Muscle layer of duodenum (tissue), 2 donors: ENCODE results near the gene ARMC5.
"Not testable (repeated sequence)": the region's sequence is repeated elsewhere in the genome, so short reads cannot be mapped to it uniquely, and the experiment has no call there.

Experiments used
- H3K27ac ChIP-seq: one replicate; pipeline ENCODE4 v1.7.0; 2013; ENCODE audit warnings: mild to moderate bottlenecking, low read length
- H3K27me3 ChIP-seq: one replicate; pipeline ENCODE4 v1.7.0; 2013; ENCODE audit warnings: low read depth, mild to moderate bottlenecking, control low read depth, low read length
- H3K36me3 ChIP-seq, 2 donors: one replicate each; pipeline ENCODE4 v1.7.0; 2013; ENCODE audit warnings: low read length in 2 of 2, control low read depth in 1 of 2, mild to moderate bottlenecking in 1 of 2; ENCODE audit not compliant: insufficient read depth in 2 of 2, control insufficient read depth in 1 of 2
- H3K4me1 ChIP-seq, 2 donors: one replicate each; pipeline ENCODE4 v1.7.0; 2013; ENCODE audit warnings: low read length in 2 of 2, mild to moderate bottlenecking in 2 of 2, control low read depth in 1 of 2, moderate library complexity in 1 of 2; ENCODE audit not compliant: insufficient read depth in 2 of 2, control insufficient read depth in 1 of 2
- H3K4me3 ChIP-seq, 2 donors: one replicate each; pipeline ENCODE4 v1.7.0; 2013; ENCODE audit warnings: low read length in 2 of 2, low read depth in 1 of 2, mild to moderate bottlenecking in 1 of 2
- H3K9me3 ChIP-seq, 2 donors: one replicate each; pipeline ENCODE4 v1.7.0; 2013; ENCODE audit warnings: low read length in 2 of 2, control low read depth in 1 of 2, mild to moderate bottlenecking in 1 of 2; ENCODE audit not compliant: control insufficient read depth in 1 of 2
- donor health status: healthy.

The ARMC5 gene

GRCh38 chr16:31484048-31484447 is 24.7 kb downstream of the ARMC5 start:
- not testable (repeated sequence) for H3K4me3 ChIP-seq, H3K27ac ChIP-seq, H3K36me3 ChIP-seq, H3K27me3 ChIP-seq, H3K9me3 ChIP-seq
- peaks cover 0 to 24% of the 10 kb centered on the region in 2 donors for H3K4me1 ChIP-seq

DNA sequence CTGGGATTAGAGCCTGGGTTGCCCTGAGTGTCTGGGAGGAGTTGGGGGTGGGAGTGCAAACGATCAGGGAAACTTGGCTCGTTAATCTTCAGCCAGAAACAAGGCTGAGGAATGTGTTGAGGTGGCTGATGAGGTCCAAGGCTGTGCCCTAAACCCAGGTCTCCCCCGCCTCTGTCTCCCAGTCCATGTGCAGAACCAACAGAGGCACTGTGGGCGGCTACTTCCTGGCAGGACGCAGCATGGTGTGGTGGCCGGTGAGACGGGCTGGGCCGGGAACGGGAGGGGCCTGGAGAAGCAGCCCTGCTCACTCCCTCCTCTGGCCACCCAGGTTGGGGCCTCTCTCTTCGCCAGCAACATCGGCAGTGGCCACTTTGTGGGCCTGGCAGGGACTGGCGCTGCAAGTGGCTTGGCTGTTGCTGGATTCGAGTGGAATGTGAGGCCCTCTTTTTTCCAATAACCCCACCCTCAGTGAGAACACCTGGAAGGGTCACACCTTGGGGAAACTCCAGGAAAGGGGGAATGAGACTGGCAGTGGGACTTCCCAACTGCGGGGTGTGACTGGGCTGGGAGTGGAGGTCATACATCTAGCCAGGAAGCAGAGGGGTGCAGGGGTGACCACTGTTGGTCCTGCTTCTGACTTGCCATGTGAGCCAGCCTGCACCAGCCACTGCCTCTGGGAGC is 25.3 kb downstream of the ARMC5 start:
- peaks cover 0 to 24% of the 10 kb centered on the region in 2 donors for H3K4me1 ChIP-seq

DNA sequence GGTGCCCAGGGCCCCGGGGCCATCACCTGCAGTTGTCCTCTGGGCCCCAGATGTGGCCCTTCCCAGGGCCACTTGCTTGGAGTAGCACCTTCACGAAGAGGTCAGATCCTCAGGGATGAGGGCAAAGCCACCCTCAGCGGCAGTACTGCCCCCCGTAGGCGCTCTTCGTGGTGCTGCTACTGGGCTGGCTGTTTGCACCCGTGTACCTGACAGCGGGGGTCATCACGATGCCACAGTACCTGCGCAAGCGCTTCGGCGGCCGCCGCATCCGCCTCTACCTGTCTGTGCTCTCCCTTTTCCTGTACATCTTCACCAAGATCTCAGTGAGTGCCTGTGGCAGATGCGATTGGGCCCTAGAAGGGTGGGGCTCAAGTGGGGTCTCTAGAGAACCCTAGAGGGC is 26.3 kb downstream of the ARMC5 start:
- Histone ChIP-seq H3K4me3 (no peak overlapping the region), H3K27ac (no peak overlapping the region), H3K27me3 (peaks cover 6% of the 10 kb centered on the region), H3K4me1 (peaks cover 0 to 22% of the 10 kb centered on the region in 2 donors), H3K36me3 (peaks cover 0 to 5% of the 10 kb centered on the region in 2 donors), H3K9me3 (no peaks in the 10 kb centered on the region)

More for the DNA sequence above, 25.3 kb downstream of the ARMC5 start:
- no peaks in the 10 kb centered on the region for H3K9me3 ChIP-seq
- H3K27ac ChIP-seq, result no peak overlapping the region
- no peak overlapping the region for H3K4me3 ChIP-seq
- H3K27me3 ChIP-seq, result peaks cover 6% of the 10 kb centered on the region
- no peaks in the 10 kb centered on the region for H3K36me3 ChIP-seq

- Histone ChIP-seq H3K4me3 (no peak overlapping the region), H3K27ac (no peak overlapping the region), H3K4me1 (peaks cover 0 to 18% of the 10 kb centered on the region in 2 donors)
Observed at GRCh38 chr16:31486045-31486444, 26.7 kb downstream of the ARMC5 start.

GRCh38 chr16:31487071-31487719 is 27.9 kb downstream of the ARMC5 start:
- peak overlapping the region; percentile 67 to 79 for H3K4me3 ChIP-seq
- no peak overlapping the region for H3K27ac ChIP-seq
- peaks cover 0 to 18% of the 10 kb centered on the region in 2 donors for H3K4me1 ChIP-seq
- peaks cover 6 to 19% of the 10 kb centered on the region in 2 donors for H3K36me3 ChIP-seq
- H3K9me3 ChIP-seq, result no peaks in the 10 kb centered on the region
- peaks cover 6% of the 10 kb centered on the region for H3K27me3 ChIP-seq

More at GRCh38 chr16:31486045-31486444, 26.7 kb downstream of the ARMC5 start:
- Histone ChIP-seq H3K27me3 (peaks cover 6% of the 10 kb centered on the region), H3K36me3 (peaks cover 0 to 10% of the 10 kb centered on the region in 2 donors), H3K9me3 (no peaks in the 10 kb centered on the region)

GRCh38 chr16:31487720-31488467 is 28.6 kb downstream of the ARMC5 start:
- Histone ChIP-seq H3K4me3 (peak overlapping the region; percentile 67 to 79), H3K36me3 (peaks cover 12 to 26% of the 10 kb centered on the region in 2 donors), H3K27ac (no peak overlapping the region), H3K27me3 (peaks cover 6% of the 10 kb centered on the region), H3K9me3 (no peaks in the 10 kb centered on the region), H3K4me1 (peaks cover 0 to 18% of the 10 kb centered on the region in 2 donors)

GRCh38 chr16:31488468-31489297 is 29.4 kb downstream of the ARMC5 start:
- H3K4me3 ChIP-seq, result peak overlapping the region in 1 of 2 donors; percentile 79
- peaks cover 6% of the 10 kb centered on the region for H3K27me3 ChIP-seq
- peaks cover 18 to 34% of the 10 kb centered on the region in 2 donors for H3K36me3 ChIP-seq
- H3K27ac ChIP-seq, result no peak overlapping the region
- no peaks in the 10 kb centered on the region for H3K9me3 ChIP-seq
- peaks cover 0 to 18% of the 10 kb centered on the region in 2 donors for H3K4me1 ChIP-seq

GRCh38 chr16:31489298-31489564 is 29.9 kb downstream of the ARMC5 start:
- H3K27me3 ChIP-seq, result peaks cover 6% of the 10 kb centered on the region
- peaks cover 0 to 18% of the 10 kb centered on the region in 2 donors for H3K4me1 ChIP-seq
- H3K27ac ChIP-seq, result no peak overlapping the region
- no peaks in the 10 kb centered on the region for H3K9me3 ChIP-seq
- H3K4me3 ChIP-seq, result no peak overlapping the region
- peaks cover 18 to 39% of the 10 kb centered on the region in 2 donors for H3K36me3 ChIP-seq

DNA sequence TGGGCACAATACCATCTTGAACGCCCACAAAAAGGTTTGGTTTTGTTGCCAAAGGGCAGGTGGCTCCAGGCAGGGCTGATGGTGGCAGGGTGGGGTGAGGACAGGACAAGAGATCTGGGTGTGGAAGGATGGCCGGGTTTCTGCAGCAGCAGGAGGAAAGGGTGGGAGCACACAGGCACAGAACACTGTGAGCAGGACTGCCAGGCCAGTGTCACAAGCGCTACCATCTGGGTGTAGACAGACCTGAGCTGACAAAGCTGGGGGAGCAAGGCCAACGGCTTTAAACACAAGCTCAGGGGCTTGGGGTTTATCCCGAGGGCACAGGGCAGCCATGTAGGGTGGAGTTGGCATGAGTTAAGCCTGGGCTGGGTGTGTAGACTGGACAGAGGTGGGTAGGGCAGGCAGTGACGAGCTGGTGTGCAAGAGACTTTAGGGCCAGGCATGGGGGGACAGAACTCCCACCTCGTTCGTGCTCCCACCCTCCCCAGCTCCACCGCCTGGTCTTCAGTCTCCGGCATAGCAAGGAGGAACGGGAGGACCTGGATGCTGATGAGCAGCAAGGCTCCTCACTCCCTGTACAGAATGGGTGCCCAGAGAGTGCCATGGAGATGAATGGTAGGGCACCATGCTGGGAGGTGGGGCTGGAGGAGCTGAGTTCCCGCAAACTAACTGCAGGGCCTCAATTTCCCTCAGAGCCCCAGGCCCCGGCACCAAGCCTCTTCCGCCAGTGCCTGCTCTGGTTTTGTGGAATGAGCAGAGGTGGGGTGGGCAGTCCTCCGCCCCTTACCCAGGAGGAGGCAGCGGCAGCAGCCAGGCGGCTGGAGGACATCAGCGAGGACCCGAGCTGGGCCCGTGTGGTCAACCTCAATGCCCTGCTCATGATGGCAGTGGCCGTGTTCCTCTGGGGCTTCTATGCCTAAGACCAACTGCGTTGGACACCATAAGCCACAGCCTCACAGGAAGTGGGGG is 30.6 kb downstream of the ARMC5 start:
- Histone ChIP-seq H3K4me1 (peaks cover 0 to 18% of the 10 kb centered on the region in 2 donors), H3K36me3 (peaks cover 19 to 45% of the 10 kb centered on the region in 2 donors), H3K9me3 (no peaks in the 10 kb centered on the region), H3K27me3 (peaks cover 6% of the 10 kb centered on the region), H3K27ac (no peak overlapping the region), H3K4me3 (no peak overlapping the region)

GRCh38 chr16:31491778-31492418 is 32.6 kb downstream of the ARMC5 start:
- peaks cover 5% of the 10 kb centered on the region for H3K27me3 ChIP-seq
- no peak overlapping the region for H3K27ac ChIP-seq
- peaks cover 36 to 65% of the 10 kb centered on the region in 2 donors for H3K36me3 ChIP-seq
- no peaks in the 10 kb centered on the region for H3K9me3 ChIP-seq
- H3K4me1 ChIP-seq, result peaks cover 0 to 18% of the 10 kb centered on the region in 2 donors
- no peak overlapping the region for H3K4me3 ChIP-seq
